H1 (cell line): ENCODE data around the gene C1orf21. TPM values are rescaled to one million over a fixed set of nuclear protein-coding genes. Genes with fewer than 3 reads are reported as not detected.

Experiments used
- CTCF ChIA-PET: fragments of 300-600 bp; sonication (Branson Sonifier 250); formaldehyde crosslinking; loops from one replicate; lab custom pipeline; 2021; ENCODE audit not compliant: partially characterized antibody; lab: Charles Lee
- POLR2A ChIA-PET: fragments of 300-600 bp; sonication (Branson Sonifier 250); formaldehyde crosslinking; loops from one replicate; lab custom pipeline; 2021; ENCODE audit warnings: inconsistent platforms; ENCODE audit not compliant: partially characterized antibody; lab: Charles Lee
- DNase-seq, 2 experiments: peaks; one replicate each; pipeline versions ENCODE4 v3.0.0 to v3.0.0-alpha.2; 2010 to 2022; ENCODE audit warnings: low spot score in 2 of 2, low read depth in 1 of 2, mixed read lengths in 1 of 2
- FAIRE-seq: peaks from 2 replicates; lab custom pipeline; 2011; peaks lifted over from hg19 to GRCh38; lab: Jason Lieb, UNC
- H2AFZ ChIP-seq: 2 replicates; pipeline ENCODE4 v1.8.1; 2012; ENCODE audit warnings: low read length, inconsistent platforms
- H2AK5ac ChIP-seq: 2 replicates; pipeline ENCODE4 v1.6.1; 2013; ENCODE audit warnings: low read depth, low read length
- H2BK120ac ChIP-seq: replicated peaks from 2 replicates; pipeline ENCODE3; 2013; ENCODE audit warnings: low read depth, low read length, inconsistent platforms
- H2BK12ac ChIP-seq: 2 replicates; pipeline ENCODE4 v1.6.1; 2013; ENCODE audit warnings: low read depth, low read length
- H2BK15ac ChIP-seq: 2 replicates; pipeline ENCODE4 v1.6.1; 2013; ENCODE audit warnings: low read length
- H2BK20ac ChIP-seq: 2 replicates; pipeline ENCODE4 v1.6.1; 2013; ENCODE audit warnings: low read length
- H2BK5ac ChIP-seq: 2 replicates; pipeline ENCODE4 v1.6.1; 2013; ENCODE audit warnings: low read depth, low read length
- H3K14ac ChIP-seq: 2 replicates; pipeline ENCODE4 v1.6.1; 2013; ENCODE audit warnings: inconsistent platforms; ENCODE audit not compliant: insufficient read length
- H3K18ac ChIP-seq: 2 replicates; pipeline ENCODE4 v1.6.1; 2013; ENCODE audit warnings: low read length; ENCODE audit errors: extremely low read depth
- H3K23ac ChIP-seq: 2 replicates; pipeline ENCODE4 v1.6.1; 2013; ENCODE audit warnings: inconsistent platforms; ENCODE audit not compliant: insufficient read length
- H3K23me2 ChIP-seq: 2 replicates; pipeline ENCODE4 v1.6.1; 2013; ENCODE audit warnings: low read depth, low read length
- H3K27ac ChIP-seq: 2 replicates; pipeline ENCODE4 v1.6.1; 2011; ENCODE audit warnings: low read depth, low read length, inconsistent platforms
- H3K27me3 ChIP-seq, 4 experiments: replicated peaks in 1 of 4; 1 replicate in 1 of 4; 2 replicates in 3 of 4; pipeline versions ENCODE4 v1.6.1 to v1.8.1; 2011 to 2013; ENCODE audit warnings: low read length in 3 of 4, mild to moderate bottlenecking in 3 of 4, inconsistent platforms in 2 of 4, mixed read lengths in 2 of 4, moderate library complexity in 1 of 4; ENCODE audit not compliant: control insufficient read depth in 3 of 4, insufficient read depth in 3 of 4; ENCODE audit errors: extremely low read depth in 1 of 4
- H3K36me3 ChIP-seq, 4 experiments: 2 replicates each; pipeline versions ENCODE4 v1.6.1 to v1.8.1; 2011 to 2013; ENCODE audit warnings: mild to moderate bottlenecking in 4 of 4, low read length in 3 of 4, moderate library complexity in 2 of 4, control low read depth in 1 of 4, inconsistent platforms in 1 of 4; ENCODE audit not compliant: insufficient read depth in 4 of 4, control insufficient read depth in 2 of 4
- H3K4ac ChIP-seq: replicated peaks from 2 replicates; pipeline ENCODE3; 2013; ENCODE audit warnings: low read length, low read depth, mixed read lengths, inconsistent platforms; ENCODE audit not compliant: insufficient read length
- H3K4me1 ChIP-seq, 4 experiments: replicated peaks in 1 of 4; 1 replicate in 1 of 4; 2 replicates in 3 of 4; pipeline versions ENCODE4 v1.6.1 to v1.8.1; 2011 to 2013; ENCODE audit warnings: low read length in 3 of 4, inconsistent platforms in 2 of 4, mixed read lengths in 1 of 4; ENCODE audit not compliant: insufficient read depth in 4 of 4, control insufficient read depth in 3 of 4
- H3K4me2 ChIP-seq, 2 experiments: 2 replicates each; pipeline versions ENCODE4 v1.6.1 to v1.8.1; 2011 to 2013; ENCODE audit warnings: low read depth in 2 of 2, low read length in 2 of 2, control low read depth in 1 of 2, inconsistent platforms in 1 of 2, mild to moderate bottlenecking in 1 of 2; ENCODE audit not compliant: insufficient read depth in 1 of 2
- H3K4me3 ChIP-seq, 4 experiments: fragments of 200-600, 300-600 bp in 1 of 4; sonication (generic), shearing (Covaris generic), sonication (Bioruptor Twin) in 1 of 4; 2 replicates each; pipeline versions ENCODE4 v1.5.1 to v1.8.1; 2011 to 2016; ENCODE audit warnings: low read length in 4 of 4, low read depth in 3 of 4, control low read depth in 2 of 4, inconsistent platforms in 2 of 4, mild to moderate bottlenecking in 2 of 4, mixed read lengths in 1 of 4, moderate library complexity in 1 of 4; ENCODE audit not compliant: insufficient read depth in 2 of 4; ENCODE audit errors: extremely low read depth in 1 of 4
- H3K56ac ChIP-seq: replicated peaks from 2 replicates; pipeline ENCODE3; 2013; ENCODE audit warnings: low read depth, mild to moderate bottlenecking, mixed read lengths, low read length, inconsistent platforms; ENCODE audit not compliant: insufficient read length
- H3K79me1 ChIP-seq: 2 replicates; pipeline ENCODE4 v1.6.1; 2013; ENCODE audit warnings: low read depth, low read length, control low read depth
- H3K79me2 ChIP-seq, 2 experiments: 2 replicates each; pipeline versions ENCODE4 v1.6.1 to v1.8.1; 2012 to 2013; ENCODE audit warnings: low read length in 2 of 2, mild to moderate bottlenecking in 2 of 2, inconsistent platforms in 1 of 2; ENCODE audit not compliant: insufficient read depth in 2 of 2, control insufficient read depth in 1 of 2
- H3K9ac ChIP-seq, 4 experiments: replicated peaks in 1 of 4; 1 replicate in 1 of 4; 2 replicates in 3 of 4; pipeline versions ENCODE4 v1.6.1 to v1.8.1; 2011 to 2013; ENCODE audit warnings: low read depth in 3 of 4, low read length in 3 of 4, control low read depth in 2 of 4, mild to moderate bottlenecking in 2 of 4, moderate library complexity in 2 of 4, inconsistent platforms in 1 of 4; ENCODE audit errors: extremely low read depth in 1 of 4
- H3K9me3 ChIP-seq, 2 experiments: 2 replicates each; pipeline versions ENCODE4 v1.6.1 to v1.8.1; 2012 to 2013; ENCODE audit warnings: mild to moderate bottlenecking in 2 of 2, moderate library complexity in 2 of 2, control low read depth in 1 of 2, inconsistent platforms in 1 of 2, low read depth in 1 of 2, low read length in 1 of 2, mixed read lengths in 1 of 2; ENCODE audit not compliant: insufficient read depth in 2 of 2
- H4K20me1 ChIP-seq, 2 experiments: replicated peaks in 1 of 2; 2 replicates each; pipeline versions ENCODE3 to v1.8.1; 2011 to 2013; ENCODE audit warnings: inconsistent platforms in 2 of 2, low read length in 2 of 2, mild to moderate bottlenecking in 1 of 2; ENCODE audit not compliant: insufficient read depth in 2 of 2, control insufficient read depth in 1 of 2
- H4K5ac ChIP-seq: 2 replicates; pipeline ENCODE4 v1.6.1; 2013; ENCODE audit warnings: low read length, low read depth, mixed read lengths, inconsistent platforms; ENCODE audit not compliant: insufficient read length
- H4K8ac ChIP-seq: 2 replicates; pipeline ENCODE4 v1.8.0; 2013; ENCODE audit warnings: mild to moderate bottlenecking, moderate library complexity, low read length, inconsistent platforms; ENCODE audit not compliant: insufficient read depth; ENCODE audit errors: extremely low read depth
- H4K91ac ChIP-seq: replicated peaks from 2 replicates; pipeline ENCODE3; 2013; ENCODE audit warnings: low read length, mixed read lengths, inconsistent platforms; ENCODE audit not compliant: insufficient read length
- BACH1 ChIP-seq: IDR thresholded peaks from 2 replicates; pipeline ENCODE4 v1.6.1; 2012; ENCODE audit warnings: low read length, improper control_type of control experiment
- BRCA1 ChIP-seq: IDR thresholded peaks from 2 replicates; pipeline ENCODE4 v1.6.1; 2012; ENCODE audit warnings: low read depth, low read length, improper control_type of control experiment
- CTBP2 ChIP-seq: IDR thresholded peaks from 2 replicates; pipeline ENCODE4 v1.7.0; 2011; ENCODE audit warnings: borderline replicate concordance, mild to moderate bottlenecking, moderate library complexity, mixed read lengths, low read length; ENCODE audit not compliant: insufficient read depth, insufficient read length
- CTCF ChIP-seq, 3 experiments: IDR thresholded peaks; 1 replicate in 2 of 3; 2 replicates in 1 of 3; pipeline versions ENCODE4 v1.5.1 to v1.6.1; 2011; ENCODE audit warnings: low read length in 3 of 3, mild to moderate bottlenecking in 3 of 3, inconsistent platforms in 2 of 3, low read depth in 1 of 3, moderate library complexity in 1 of 3; ENCODE audit not compliant: insufficient read depth in 1 of 3; ENCODE audit errors: control extremely low read depth in 1 of 3
- EGR1 ChIP-seq: IDR thresholded peaks from 2 replicates; pipeline ENCODE4 v1.6.1; 2011; ENCODE audit warnings: low read depth, low read length, borderline replicate concordance
- EP300 ChIP-seq, 2 experiments: IDR thresholded peaks; 1 replicate in 1 of 2; 2 replicates in 1 of 2; pipeline ENCODE4 v1.6.1; 2011 to 2012; ENCODE audit warnings: low read depth in 2 of 2, low read length in 2 of 2, mild to moderate bottlenecking in 2 of 2, borderline replicate concordance in 1 of 2, inconsistent platforms in 1 of 2, moderate library complexity in 1 of 2
- KDM5A ChIP-seq: fragments of 200-600 bp; IDR thresholded peaks from 2 replicates; pipeline ENCODE4 v1.7.1; 2012; ENCODE audit warnings: mild to moderate bottlenecking, low read length, inconsistent platforms, mixed read lengths
- POLR2AphosphoS5 ChIP-seq: IDR thresholded peaks from 2 replicates; pipeline ENCODE4 v1.6.1; 2011; ENCODE audit warnings: low read depth, low read length
- RAD21 ChIP-seq, 2 experiments: IDR thresholded peaks in 1 of 2; conservative IDR thresholded peaks in 1 of 2; 2 replicates each; pipeline ENCODE4 v1.6.1; 2011; ENCODE audit warnings: low read depth in 2 of 2, low read length in 2 of 2, improper control_type of control experiment in 1 of 2, inconsistent platforms in 1 of 2, mild to moderate bottlenecking in 1 of 2, moderate library complexity in 1 of 2
- SP2 ChIP-seq: IDR thresholded peaks from 2 replicates; pipeline ENCODE4 v1.6.1; 2012; ENCODE audit warnings: mild to moderate bottlenecking, low read length, inconsistent platforms
- SP4 ChIP-seq: IDR thresholded peaks from 2 replicates; pipeline ENCODE4 v1.6.1; 2012; ENCODE audit warnings: low read length, inconsistent platforms
- SUZ12 ChIP-seq: fragments of 200-600 bp; sonication (generic); IDR thresholded peaks from 2 replicates; pipeline ENCODE4 v1.6.1; 2012; ENCODE audit warnings: mild to moderate bottlenecking, inconsistent platforms, low read length, moderate library complexity, mixed read lengths
- WGBS, 2 experiments: shearing (Covaris generic) in 1 of 2; methylation state at CpG; one replicate each; pipeline versions ENCODE4 v1.1.6 to v1.1.7; 2013 to 2015; ENCODE audit warnings: low lambda C conversion rate in 2 of 2, mixed read lengths in 2 of 2, inconsistent platforms in 1 of 2, low coverage in 1 of 2, missing lambda C conversion rate in 1 of 2; ENCODE audit not compliant: insufficient replicate concordance in 2 of 2, insufficient coverage in 1 of 2, insufficient read length in 1 of 2; ENCODE audit errors: extremely low coverage in 1 of 2, missing lambda C conversion rate in 1 of 2; 5-methylcytosine and 5-hydroxymethylcytosine counted together
- polyA plus RNA-seq, 7 experiments: library from polyadenylated mRNA; depleted of rRNA in 3 of 7; stranded (reverse) in 5 of 7; unstranded in 2 of 7; fragments of >200 nt in 5 of 7; fragments of 200-250 nt in 2 of 7; gene quantifications; 1 replicate in 5 of 7; 2 replicates in 1 of 7; 4 replicates in 1 of 7; pipeline versions ENCODE4 v1.2.1 to v1.2.3, GENCODE V29; 2011 to 2013; ENCODE audit warnings: missing spikeins in 2 of 7, mixed read lengths in 2 of 7
- total RNA-seq: library from RNA; stranded (reverse); fragmentation: NEBNext Ultra II Directional; extraction: Animal tissue kit (Norgen Biotek cat#: 25700); gene quantifications from 2 replicates; pipeline ENCODE4 v1.2.1, GENCODE V29; 2021

C1orf21 gene
- total and polyA plus RNA-seq, 2 of the 8 experiments (the other 6 are each of a cell fraction or from before 2014, with no cell fraction given) = 16.6 to 51.0 TPM

GRCh38 chr1:184629266-184629665, 242.4 kb downstream of the C1orf21 start:
- Histone ChIP-seq H3K18ac (no peak overlapping the region), H3K4me1 (peaks cover 0 to 9% (median 0%) of the 10 kb centered on the region in 4 experiments; a peak in 3 of 7 replicates), H4K20me1 (peaks cover 0 to 3% of the 10 kb centered on the region in 2 experiments), H2AFZ (no peak overlapping the region), H3K27me3 (no peaks in the 10 kb centered on the region), H3K9me3 (no peaks in the 10 kb centered on the region), H3K79me1 (no peaks in the 10 kb centered on the region; the same call in 1 of the 2 replicates), H3K36me3 (no peaks in the 10 kb centered on the region; a peak in 2 of 8 replicates), H3K27ac (no peak overlapping the region), H2BK20ac (no peak overlapping the region), H3K23me2 (no peaks in the 10 kb centered on the region), H3K9ac (no peak overlapping the region), H2BK15ac (no peak overlapping the region), H3K4me2 (no peak overlapping the region), H2BK5ac (no peak overlapping the region), H3K4ac (no peak overlapping the region), H4K5ac (no peak overlapping the region), H3K14ac (no peak overlapping the region), H3K56ac (no peak overlapping the region), H3K79me2 (no peaks in the 10 kb centered on the region), H3K4me3 (no peak overlapping the region), H2BK12ac (no peak overlapping the region)
- POLR2A ChIA-PET = no interaction called here
- FAIRE-seq = no peak
- WGBS, 2 experiments = 92% methylated on average over 4 of the region's 4 CpGs; no CpG with 5 or more reads in 1 of the 2 experiments
- TF ChIP-seq KDM5A = no peak
- no peak for TF ChIP-seq EGR1
- no peak for TF ChIP-seq CTBP2
- TF ChIP-seq RAD21 (IDR thresholded peaks at IDR 0.05 in 1 of 2, conservative IDR thresholded peaks at IDR 0.05 in 1 of 2; ENCODE audit: low read depth in 2 of 2, low read length in 2 of 2) = no peak
- TF ChIP-seq CTCF (IDR thresholded peaks at IDR 0.05; ENCODE audit: control extremely low read depth in 1 of 3, insufficient read depth in 1 of 3, low read depth in 1 of 3, low read length in 3 of 3) = no peak
- TF ChIP-seq BACH1 = no peak
- TF ChIP-seq SP2 = no peak
- no peak for TF ChIP-seq BRCA1
- TF ChIP-seq EP300 (IDR thresholded peaks at IDR 0.05; ENCODE audit: borderline replicate concordance in 1 of 2, low read depth in 2 of 2, low read length in 2 of 2) = no peak
- no peak for TF ChIP-seq POLR2AphosphoS5
- no peak for TF ChIP-seq SP4
- TF ChIP-seq SUZ12 = no peak
- TF ChIP-seq, all 59 proteins: peak for 0
- no peak overlapping the region for H3K23ac ChIP-seq
- no peak overlapping the region for H4K91ac ChIP-seq
- no peak overlapping the region for H4K8ac ChIP-seq
- CTCF ChIA-PET = interaction anchor here (1.4 kb wide), 1 partner anchor 35 kb away, joined by 3 read pairs; no protein-coding TSS in a partner anchor
- no peak overlapping the region for H2AK5ac ChIP-seq
- H2BK120ac ChIP-seq = no peak overlapping the region
- DNase-seq = no peak
